GM13976 (cell line): Measurements from ENCODE around the gene THADA.

Source experiments
- DNase-seq: peaks from one replicate; pipeline ENCODE4 v3.0.0; 2012; ENCODE audit warnings: low spot score
- in situ Hi-C: fragments of 300-500 bp; cut with MboI; formaldehyde crosslinking; loops from one replicate; pipeline ENCODE4 v1.12.0; 2022; ENCODE audit warnings: low sequenced_read_pairs, mixed read lengths, inconsistent platforms; ENCODE audit not compliant: unreplicated experiment
- TF ChIP-seq, protein P1 (sequence below): IDR thresholded peaks from 2 replicates; pipeline ENCODE4 v1.5.1; 2012; ENCODE audit warnings: borderline replicate concordance, mild to moderate bottlenecking; ENCODE audit not compliant: insufficient read depth; ENCODE audit errors: extremely low read depth, missing control alignments, control extremely low read depth

Gene THADA

DNA sequence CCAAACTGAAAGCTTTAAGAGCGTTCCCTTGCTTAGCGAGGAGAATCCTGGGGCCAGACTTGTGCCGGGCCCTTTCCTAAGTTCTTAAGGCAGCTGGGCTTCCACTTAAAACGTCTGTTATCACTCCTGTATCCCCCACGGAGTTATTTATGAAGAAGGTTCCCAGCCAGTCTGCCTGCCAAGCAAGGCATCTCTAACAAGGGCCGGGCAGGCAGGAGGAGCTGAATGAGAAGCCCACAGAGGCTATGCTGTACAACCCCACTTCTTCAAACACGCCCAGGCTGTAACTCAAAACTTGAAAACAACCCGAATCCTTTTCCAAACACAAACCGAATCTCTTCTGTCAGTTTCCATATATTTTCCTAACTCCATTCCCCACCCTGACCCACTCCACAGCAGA, 330.4 kb downstream of the THADA start:
- no peak for DNase-seq
- TF ChIP-seq, protein P1, sequence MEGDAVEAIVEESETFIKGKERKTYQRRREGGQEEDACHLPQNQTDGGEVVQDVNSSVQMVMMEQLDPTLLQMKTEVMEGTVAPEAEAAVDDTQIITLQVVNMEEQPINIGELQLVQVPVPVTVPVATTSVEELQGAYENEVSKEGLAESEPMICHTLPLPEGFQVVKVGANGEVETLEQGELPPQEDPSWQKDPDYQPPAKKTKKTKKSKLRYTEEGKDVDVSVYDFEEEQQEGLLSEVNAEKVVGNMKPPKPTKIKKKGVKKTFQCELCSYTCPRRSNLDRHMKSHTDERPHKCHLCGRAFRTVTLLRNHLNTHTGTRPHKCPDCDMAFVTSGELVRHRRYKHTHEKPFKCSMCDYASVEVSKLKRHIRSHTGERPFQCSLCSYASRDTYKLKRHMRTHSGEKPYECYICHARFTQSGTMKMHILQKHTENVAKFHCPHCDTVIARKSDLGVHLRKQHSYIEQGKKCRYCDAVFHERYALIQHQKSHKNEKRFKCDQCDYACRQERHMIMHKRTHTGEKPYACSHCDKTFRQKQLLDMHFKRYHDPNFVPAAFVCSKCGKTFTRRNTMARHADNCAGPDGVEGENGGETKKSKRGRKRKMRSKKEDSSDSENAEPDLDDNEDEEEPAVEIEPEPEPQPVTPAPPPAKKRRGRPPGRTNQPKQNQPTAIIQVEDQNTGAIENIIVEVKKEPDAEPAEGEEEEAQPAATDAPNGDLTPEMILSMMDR, result no peak
- in situ Hi-C loops, result no loop called here

- in situ Hi-C loops, result no loop called here
- DNase-seq, result no peak
- TF ChIP-seq, protein P1, result no peak
Measured at GRCh38 chr2:43265001-43265400, 330.8 kb downstream of the THADA start.

DNA sequence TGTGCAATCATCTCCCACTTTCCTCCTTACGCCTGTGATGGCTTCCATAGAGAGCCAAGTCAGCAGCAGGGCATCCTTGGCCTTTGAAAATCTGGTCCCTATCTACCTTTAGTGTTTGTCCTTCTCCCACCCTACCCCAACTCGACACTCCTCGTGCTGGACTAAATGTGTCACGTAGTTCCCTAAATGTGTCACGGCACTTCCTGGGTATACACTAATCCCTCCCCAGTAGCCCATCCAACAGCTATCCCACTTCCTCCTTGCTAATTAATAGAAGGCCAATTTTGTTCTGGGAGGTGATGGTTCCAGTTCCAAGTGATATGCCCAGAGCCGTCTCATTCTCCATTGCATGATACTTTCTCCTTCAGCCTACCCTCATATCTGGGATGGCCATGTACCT, 332.9 kb downstream of the THADA start:
- DNase-seq, result no peak

DNA sequence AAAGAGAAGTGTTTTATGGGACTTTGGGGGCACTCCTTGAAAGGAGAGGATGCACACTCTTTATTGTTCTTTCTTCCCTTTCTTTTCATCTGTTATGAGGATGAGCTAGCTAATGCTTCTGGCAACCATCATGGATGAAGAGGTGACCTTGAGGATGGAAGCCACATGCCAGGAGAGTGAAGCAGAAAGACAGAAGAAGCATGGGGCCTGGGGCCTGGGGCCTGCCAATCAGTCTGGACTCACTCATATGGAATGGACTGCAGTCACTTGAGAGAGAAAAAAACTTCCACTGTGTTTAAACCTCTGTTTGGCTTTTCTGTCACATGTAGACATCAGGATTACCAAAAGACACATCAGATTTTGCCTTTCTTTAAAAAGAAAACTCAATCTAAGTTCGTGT, 333.6 kb downstream of the THADA start:
- in situ Hi-C loops, result no loop called here
- DNase-seq, result no peak
- TF ChIP-seq, protein P1, result no peak

More for the DNA sequence above, 332.9 kb downstream of the THADA start:
- in situ Hi-C loops, result no loop called here
- TF ChIP-seq, protein P1, result no peak

GRCh38 chr2:43259512-43259911, 336.3 kb downstream of the THADA start:
- no peak for DNase-seq
- TF ChIP-seq, protein P1, result no peak
- in situ Hi-C loops, result no loop called here

DNA sequence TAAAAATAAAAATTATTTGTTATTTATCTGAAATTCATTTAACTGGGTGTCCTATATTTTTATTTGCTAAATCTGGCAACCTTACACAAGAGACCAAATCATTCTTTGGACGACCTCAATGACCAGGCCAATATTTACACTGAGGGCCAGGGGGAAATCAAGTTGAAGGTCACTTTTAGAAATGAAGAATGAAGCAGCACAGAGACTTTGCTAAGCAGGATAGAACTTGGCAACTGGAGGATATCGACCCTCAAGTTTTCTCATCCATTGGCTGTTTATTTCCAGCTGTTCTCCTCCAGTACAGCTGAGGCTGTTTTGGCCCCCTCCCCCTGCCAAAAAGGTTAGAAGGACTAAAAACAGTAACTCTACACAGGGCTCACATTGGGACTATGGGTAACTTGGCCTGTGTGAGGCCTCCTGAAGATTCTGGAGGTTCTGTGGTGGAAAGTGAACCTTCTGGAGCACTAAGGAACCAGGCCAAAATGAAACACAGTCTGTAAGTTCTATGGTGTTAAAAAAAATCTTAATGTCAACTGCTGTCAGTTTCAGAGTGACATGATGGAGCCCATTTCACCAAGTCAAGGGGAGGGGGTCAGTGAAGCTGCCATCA, 337.2 kb downstream of the THADA start:
- no peak for DNase-seq
- in situ Hi-C loops, result no loop called here
- TF ChIP-seq, protein P1, result no peak
